HG02885 (cell line): ENCODE data around the gene DHX8.
"Not testable (repeated sequence)": the region's sequence is repeated elsewhere in the genome, so short reads cannot be mapped to it uniquely, and the experiment has no call there.

ENCODE experiments used
- ATAC-seq: cut with Tn5 transposase; IDR thresholded peaks from one replicate; pipeline ENCODE4 v1.9.1; 2021; ENCODE audit warnings: mild to moderate bottlenecking; ENCODE audit not compliant: unreplicated experiment, poor library complexity

DHX8 gene

DNA sequence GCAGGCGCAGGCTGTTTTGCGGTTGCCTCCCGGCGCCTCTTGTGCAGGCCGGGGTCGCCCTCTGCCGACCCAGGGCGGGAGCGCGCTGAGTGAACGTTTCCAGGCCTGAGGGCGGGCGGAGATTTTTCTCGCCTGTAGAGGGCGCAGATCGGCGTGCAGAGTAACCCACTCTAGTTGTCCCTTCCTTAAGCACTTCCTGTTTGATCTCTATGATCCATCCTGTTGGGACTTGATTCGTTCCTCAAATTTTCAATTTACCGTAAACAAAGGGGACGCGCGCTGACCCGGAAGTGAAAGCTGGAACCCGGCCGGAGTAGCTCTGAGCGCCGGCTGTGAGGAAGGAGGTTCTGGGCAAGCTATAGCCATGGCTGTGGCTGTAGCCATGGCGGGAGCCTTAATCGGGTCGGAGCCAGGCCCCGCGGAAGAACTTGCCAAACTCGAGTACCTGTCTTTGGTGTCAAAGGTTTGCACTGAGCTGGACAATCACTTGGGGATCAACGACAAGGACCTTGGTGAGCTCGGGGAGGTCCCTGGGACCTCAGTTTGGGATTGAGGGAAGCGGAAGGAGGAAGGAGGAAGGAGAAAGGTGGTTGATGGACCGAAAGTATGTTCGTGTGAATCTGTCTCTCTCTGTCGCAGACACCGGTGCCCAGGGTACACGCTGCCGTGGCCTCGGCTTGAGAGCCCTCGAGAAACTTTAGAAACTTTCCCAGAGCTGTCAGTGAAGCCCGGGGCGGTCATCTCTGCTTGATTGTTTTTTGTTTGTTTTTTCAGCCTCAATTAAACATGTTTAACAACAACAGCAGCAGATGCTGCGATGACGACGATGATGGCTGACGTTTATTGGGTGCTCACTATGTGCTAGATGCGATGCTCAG is at the start of gene DHX8:
DHX8 (plus strand) TSS at position 302 of the 878 bp plus-strand sequence; CDS start at position 365, 63 bp downstream.
- ATAC-seq = peak; percentile 97

DNA sequence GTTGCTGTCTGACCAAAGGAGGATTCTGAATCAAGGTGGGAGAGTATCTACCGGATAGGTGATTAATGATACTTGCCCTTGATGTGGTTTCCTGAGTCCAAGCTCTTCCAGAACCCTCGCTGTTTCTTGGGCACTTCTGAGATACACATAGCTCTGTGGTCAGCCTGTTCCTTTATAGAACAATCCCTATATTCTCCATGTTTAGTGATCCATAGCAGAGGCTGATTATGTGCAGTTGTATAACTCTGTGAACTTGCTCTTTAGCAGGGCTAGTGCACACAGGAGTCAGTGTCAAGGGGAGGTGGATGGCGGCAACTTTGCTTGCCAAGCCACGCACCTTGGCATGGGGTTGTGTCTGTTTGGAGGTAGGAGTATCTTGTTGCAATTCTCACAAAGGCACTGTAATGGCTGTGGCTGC is 48.9 kb upstream of the DHX8 start:
- ATAC-seq = no peak

DNA sequence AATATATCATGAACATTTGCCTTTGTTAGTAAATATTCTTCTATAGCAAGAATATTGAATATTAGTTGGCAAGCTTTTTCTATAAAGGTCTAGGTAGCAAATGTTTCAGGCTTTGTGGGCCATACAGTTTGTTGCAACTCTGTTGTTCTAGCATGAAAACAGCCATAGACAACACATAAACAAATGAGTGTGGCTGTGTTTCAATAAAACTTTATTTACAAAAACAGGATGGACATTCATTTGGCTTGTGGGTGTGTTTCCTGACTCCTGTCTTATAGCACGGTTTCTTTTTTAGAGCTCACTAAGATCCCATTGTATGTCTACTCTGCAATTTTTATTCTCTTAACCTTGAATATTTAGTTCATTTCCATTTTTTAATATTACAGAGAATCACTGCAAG is 46.0 kb upstream of the DHX8 start:
- no peak for ATAC-seq

DNA sequence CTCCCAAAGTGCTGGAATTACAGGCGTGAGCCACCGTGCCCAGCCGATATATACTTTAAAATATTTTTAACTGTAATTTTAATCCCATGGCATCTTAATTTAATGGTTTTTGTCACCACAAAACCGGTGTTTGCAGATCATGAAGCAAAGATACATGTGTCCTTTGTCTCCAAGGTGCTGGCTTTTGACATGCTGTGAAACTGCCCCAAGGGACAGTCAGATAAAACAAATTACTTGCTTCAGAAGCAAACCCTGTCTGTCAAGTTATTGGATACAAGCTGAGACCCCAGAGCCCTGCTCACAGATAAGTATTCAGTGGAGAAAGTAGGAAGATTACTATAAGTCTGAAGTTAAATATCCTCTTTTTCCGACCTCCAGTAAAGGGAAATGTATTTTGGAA is 45.1 kb upstream of the DHX8 start:
- ATAC-seq = no peak

DNA sequence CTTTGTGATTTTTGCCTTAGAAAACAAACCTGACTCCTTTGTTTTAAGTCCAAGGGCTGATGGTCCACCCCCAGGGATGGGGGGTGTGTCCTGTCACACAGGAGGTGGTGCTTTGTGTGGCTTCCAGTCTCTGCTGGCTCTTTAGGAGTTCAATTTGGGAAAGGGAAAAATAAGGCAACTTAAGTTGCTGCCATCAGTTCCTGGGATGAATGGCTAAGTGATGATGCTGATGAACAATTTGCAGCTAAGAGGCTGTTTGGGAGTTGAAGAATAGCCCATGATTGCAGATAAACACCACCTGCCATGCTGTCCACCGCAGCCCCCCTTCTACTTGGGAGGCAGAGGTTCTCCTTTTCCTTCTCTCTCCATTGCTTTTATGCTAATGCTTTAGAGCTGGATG is 44.7 kb upstream of the DHX8 start:
- no peak for ATAC-seq

DNA sequence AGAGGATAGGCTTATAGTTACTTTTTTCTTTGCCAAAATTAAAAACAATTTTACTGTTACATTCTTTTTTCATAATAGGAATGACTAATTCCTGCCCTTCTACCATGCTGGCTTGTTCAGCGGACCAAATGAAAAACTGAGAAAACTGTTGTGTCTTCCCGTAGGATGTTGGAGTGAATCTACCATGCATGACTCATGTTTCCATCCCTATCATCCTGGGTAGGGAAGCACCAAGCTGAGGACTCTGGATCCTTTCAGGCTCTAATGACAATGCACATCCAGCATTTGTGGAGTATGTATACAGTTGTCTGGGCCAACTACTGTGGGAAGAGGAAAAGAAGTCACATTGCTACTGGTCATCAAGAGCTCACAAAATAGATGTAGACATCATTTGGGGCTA is 41.1 kb upstream of the DHX8 start:
- no peak for ATAC-seq

DNA sequence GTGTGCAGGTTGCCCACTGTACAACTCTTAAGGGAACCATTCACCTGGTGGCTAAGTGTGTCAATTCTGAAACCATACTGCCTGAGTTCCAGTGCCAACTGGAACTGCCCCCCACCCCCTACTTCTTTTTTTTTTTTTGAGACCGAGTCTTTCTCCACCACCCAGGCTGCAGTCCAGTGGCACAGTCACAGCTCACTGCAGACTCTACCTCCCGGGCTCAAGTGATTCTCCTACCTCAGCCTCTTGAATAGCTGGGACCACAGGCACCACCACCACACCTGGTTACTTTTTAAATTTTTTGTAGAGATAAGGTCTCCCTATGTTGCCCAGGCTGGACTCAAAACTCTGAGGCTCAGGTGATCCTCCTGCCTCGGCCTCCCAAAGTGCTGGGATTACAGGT is 40.4 kb upstream of the DHX8 start:
- ATAC-seq = no peak

DNA sequence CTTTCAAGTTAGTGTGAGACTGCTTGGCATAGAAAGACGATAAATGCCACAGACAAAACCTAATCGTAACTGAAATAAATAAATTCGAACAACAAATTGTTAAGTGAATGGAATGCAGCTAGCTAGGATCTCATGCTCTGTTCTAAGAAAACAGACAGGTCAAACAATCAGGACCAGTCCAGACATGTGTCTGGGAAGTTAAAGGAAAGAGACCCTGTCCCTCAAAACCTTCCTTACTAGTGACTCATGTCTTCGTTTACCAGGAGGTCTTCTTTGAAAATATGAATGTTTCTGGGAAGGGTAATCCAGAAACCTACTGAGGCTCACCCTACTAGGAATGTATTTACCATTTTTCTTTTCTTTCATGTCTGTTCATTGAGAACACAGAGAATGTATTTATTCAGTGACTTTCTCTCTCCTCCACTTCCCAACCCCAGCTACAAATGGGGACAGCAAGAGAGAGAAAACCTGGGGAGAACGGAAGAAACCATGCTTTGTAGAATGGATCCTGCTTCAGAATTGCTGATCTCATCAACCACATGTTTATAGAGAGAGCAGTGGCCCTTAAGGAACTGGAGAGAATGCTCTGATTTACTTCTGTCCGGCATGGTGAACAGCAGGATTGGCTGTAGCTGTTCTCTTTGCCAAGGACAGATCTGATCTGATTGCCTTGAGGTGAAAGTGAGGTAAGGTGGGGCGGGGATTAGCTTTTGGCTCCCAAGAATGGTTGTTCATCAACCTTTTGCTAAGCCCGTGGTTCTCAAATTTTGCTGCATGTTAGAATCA is 39.4 kb upstream of the DHX8 start:
- ATAC-seq = no peak

DNA sequence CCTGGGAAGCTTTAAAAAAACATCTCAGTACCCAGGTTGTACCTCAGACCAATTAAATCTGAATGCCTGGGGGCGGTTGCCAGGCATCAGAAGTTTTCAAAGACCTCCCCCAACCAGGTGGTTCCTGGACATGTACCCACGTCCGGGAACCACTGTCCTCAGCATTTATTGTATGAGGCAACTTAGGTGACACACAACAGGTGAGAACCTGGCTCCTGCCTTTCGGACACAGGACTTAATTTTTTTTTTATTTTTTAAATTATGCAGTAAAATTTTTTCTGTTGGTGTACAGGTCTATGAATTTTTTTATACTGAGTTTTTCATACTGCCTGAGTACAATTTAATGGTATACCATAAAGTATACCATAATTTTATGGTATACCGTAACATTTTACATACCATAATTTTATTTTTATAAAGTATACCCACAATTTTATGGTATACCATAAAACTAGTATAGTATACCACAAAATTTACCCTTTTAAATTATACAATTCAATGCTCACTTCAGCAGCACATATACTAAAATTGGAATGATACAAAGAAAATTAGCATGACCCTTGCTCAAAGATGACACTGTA is 38.7 kb upstream of the DHX8 start:
- ATAC-seq = no peak

DNA sequence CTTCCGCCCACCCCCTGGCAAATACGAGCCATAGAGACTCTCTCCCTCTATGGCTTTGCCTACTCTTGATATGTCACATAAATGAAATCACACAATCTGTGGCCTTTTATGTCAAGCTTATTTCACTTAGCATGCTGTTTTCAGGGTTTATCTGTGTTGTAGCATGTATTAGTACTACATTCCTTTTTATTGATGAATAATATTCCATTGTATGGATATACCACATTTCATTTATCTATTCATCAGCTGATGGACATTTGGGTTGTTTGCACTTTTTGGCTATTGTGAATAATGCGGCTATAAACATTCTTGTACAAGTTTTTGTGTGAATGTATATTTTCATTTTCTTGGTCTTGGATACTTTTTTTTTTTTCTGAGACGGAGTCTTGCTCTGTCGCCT is 37.0 kb upstream of the DHX8 start:
- ATAC-seq = no peak

DNA sequence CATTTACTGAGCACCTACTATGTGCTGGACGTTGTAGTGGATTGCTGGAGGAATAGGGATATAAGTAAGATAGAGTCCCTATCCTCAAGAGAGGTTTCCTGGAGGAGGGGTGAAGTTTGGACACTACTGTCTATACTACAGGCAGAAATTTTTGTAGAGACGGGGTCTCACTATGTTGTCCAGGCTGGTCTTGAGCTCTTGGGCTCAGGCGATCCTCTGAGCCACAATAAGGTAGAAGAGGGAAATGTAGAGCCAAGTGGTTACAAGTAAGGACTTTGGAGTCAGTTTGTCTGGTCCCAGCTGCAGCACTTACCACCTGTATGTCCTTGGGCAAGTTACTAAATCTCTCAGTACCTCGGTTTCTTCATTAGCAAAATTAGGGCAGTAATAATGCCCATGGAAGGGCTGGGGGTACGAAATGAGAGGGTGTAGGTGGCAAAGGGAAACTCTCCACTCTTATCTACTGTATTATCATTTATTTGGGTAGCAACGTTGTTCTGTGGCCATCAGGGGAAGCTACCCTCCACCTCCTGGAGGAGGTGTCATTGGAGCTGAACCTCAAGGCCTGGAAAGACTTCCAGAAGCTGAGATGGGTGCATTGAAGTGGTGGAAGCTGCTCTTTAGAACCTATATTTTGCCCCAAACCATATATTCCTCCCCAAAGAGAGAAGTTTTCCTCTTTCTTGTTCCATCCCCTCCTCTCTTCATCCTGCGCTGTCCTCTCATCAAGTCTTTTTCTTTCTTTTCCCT is 34.9 kb upstream of the DHX8 start:
- ATAC-seq = no peak

DNA sequence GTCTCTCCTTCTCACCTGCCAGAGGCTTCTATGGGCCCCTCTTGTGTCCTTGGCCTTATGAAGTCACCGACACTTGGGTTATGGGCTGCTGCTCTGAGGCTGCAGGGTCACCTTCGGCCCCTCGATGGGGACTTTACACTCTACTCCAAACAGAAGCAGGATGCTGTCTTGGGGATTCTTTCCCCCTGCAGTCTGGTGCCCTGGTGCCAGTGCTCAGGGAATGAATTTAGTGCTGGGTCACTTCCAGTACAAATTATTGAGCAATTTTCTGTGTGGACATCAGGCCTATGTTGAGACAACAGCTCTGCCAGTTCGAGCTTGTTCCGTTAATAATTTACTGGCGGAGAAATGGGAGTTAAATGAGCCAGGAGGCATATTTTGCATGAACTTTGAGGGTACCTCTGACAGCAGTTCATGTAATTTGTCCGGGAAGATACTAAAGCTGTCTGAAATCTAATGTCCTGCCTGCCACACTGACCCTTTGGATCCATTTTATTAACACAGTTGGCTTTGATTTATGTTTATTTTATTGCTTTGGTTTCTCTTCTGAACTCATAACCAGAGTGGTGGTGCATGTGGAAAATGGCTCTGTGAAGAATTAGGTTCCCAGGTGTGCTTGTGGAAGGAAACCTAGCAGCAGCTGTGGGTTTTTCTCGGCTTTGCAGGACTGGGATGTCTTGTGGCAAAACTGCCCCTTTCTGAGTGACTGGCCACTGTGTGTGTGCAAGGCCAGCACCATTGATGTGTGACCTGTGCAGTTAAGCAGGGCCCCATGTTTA is 34.1 kb upstream of the DHX8 start:
- no peak for ATAC-seq

DNA sequence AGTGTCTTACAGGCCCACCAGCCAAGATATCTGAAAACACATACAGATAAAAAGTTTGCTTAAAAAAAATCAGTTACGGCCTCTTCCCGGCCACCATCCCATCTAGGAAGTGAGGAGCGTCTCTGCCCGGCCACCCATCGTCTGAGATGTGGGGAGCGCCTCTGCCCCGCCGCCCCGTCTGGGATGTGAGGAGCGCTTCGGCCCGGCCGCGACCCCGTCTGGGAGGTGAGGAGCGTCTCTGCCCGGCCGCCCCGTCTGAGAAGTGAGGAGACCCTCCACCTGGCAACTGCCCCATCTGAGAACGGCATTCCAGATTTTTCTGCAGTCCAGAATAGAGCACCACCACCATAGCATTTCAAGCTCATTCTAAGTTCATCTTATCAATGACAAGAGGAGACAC is 33.0 kb upstream of the DHX8 start:
- not testable (repeated sequence) for ATAC-seq

DNA sequence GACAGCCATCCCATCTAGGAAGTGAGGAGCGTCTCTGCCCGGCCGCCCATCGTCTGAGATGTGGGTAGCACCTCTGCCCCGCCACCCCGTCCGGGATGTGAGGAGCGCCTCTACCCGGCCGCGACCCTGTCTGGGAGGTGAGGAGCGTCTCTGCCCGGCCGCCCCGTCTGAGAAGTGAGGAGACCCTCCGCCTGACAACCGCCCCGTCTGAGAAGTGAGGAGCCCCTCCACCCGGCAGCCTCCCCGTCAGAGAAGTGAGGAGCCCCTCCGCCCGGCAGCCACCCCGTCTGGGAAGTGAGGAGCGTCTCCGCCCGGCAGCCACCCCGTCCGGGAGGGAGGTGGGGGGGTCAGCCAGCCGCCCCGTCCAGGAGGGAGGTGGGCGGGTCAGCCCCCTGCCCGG is 32.0 kb upstream of the DHX8 start:
- ATAC-seq = not testable (repeated sequence)

DNA sequence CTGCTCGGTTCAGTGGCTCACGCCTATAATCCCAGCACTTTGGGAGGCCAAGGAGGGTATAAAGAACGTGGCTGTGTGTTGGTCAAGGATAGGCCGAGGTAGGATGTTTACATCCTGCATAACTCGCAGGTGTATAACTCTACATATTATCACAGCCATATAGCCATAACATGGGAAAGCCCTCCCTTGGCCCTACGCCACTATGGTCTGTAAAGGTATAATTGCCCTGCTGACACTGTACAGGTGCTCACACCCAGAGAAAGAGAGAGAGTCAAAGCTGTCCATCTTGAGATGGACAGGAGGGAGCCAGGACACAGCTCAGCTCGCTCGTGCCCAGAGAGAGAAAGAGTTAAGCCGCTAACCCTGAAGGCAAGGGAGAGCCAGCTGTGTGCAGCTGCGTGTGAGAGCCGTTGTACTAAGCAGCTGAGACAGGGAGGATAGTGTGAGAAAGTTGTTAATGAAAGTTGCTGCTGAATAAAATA is 30.4 kb upstream of the DHX8 start:
- ATAC-seq = no peak

DNA sequence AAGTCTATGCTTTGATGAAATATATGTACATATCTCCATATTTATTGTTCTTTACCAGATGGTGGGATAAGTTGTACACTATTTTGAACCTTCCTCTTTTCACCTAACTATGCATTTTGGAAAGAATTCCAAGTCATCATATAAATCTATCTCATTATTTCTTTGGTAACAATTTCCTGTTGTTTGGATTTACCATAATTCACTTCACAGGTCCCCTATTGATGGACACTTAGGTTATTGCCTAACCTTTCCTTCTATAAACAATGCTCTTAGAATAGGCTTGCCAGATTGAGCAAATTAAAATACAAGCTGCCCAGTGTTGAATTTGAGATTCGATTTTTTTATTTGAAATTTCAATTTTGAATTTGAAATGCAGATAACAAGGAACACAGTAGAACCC is 28.9 kb upstream of the DHX8 start:
- ATAC-seq = no peak

DNA sequence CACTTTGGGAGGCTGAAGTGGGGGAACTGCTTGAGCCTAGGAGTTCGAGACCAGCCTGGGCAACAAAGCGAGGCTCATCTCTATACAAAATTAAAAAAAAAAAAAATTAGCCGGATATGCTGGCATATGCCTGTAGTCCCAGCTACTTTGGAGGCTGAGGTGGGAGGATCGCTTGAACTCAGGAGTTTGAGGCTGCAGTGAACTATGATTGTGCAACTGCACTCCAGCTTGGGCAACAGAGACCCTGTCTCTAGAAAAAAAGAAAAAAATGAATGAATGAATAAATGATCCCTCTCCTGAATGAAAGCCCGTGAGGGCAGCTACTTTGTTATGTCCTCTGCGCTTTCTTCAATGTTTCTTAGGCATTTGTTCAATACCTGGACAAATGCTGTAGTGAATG is 27.7 kb upstream of the DHX8 start:
- ATAC-seq = no peak

DNA sequence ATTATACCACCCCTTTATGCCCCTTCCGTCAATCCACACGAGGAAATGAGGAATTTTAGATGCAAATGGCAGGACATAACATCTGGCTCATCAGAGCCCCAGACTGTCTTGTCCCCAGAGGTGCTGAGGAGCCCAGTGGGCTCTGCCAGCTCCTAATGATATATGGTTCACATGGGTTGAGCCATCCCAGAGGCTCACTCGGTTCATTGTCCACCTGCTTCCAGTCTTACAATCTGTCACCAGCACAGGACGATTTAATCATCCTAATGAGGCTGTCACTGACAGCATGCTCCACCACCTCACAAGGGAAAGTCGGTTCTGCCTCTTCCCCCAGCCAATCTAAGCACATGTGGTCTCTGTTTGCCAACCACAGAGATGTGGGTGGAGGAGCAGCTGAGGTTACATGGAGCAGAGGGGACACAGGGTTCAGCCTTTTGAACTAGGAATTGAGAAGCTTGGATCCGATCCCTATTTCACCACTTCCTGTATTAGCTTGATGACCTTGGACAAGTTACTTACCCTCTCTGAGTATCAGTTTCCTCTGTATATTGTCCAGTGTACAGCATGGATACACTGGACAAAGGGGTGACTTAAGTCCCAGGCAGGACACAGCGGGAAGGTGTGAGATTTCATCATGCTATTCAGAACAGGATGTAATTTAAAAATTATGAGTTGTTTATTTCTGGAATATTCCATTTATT is 27.0 kb upstream of the DHX8 start:
- ATAC-seq = no peak

DNA sequence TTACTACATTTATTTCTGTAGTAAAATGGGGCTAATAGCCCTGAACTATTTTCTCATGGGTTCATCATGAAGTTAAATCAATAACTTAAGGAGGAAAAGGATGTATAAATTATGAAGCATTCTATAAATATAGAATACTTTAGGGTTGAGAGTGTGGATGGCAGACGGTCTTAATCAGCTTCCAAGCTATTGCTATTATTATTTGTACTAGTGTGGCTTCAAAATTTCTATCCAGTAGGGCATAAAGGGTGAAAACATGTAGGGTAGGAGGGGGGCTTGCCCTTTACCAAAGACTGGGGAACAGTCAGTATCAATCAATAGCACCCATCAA is 26.4 kb upstream of the DHX8 start:
- no peak for ATAC-seq
